Measurements from ENCODE around the gene SPEF2. TPM values are rescaled to one million over a fixed set of nuclear protein-coding genes. Genes with fewer than 3 reads are reported as not detected.
"Not testable (repeated sequence)": the region's sequence is repeated elsewhere in the genome, so short reads cannot be mapped to it uniquely, and the experiment has no call there.

SPEF2 gene
- polyA plus RNA-seq, 3 donors from 2014 or later: 2.2 to 5.1 (median 4.9) TPM

DNA sequence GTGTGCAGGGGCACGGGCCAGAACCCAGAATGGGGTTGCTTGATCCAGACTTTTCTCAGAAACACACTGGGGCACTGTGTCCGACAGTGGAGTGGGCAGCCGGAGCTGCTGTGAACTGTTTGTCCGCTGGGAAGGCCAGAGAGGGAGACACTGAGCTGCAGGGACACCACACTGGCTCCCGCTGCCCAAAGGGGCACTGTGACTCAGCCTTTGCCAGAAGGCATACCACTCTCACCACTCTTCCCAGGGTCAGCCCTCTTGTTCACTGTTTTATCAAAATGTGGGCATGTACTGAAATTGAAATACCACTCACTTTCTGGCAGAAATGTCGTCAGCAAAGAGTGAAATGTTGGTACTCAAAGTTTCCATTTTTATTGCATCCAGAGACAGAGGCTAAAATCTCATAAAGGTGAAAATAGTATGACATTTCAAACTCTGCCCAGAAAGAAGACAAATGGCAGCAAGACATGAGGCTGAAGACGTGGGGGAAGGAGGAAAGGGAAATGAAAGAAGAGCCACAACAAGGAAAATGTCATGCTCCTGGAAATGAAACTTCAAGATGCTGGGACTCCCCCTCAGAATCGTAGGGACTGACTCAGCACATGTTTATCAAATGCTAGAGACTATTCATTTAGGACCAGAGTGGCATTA is 234.5 kb downstream of the SPEF2 start:
- Mint-ChIP-seq H3K36me3 (no peaks in the 10 kb centered on the region), H3K9me3 (peaks cover 0 to 2% (median 0%) of the 10 kb centered on the region in 6 donors), H3K27me3 (ENCODE audit: low read depth in 3 of 3) (peaks cover 0 to 4% (median 0%) of the 10 kb centered on the region in 3 donors), H3K4me1 (peaks cover 29 to 44% of the 10 kb centered on the region in 2 donors), H3K4me3 (peak overlapping the region in 1 of 5 donors; percentile 28), H3K27ac (peak overlapping the region in 5 of 6 donors; percentile 1 to 94 (median 58))
- no peak for DNase-seq

DNA sequence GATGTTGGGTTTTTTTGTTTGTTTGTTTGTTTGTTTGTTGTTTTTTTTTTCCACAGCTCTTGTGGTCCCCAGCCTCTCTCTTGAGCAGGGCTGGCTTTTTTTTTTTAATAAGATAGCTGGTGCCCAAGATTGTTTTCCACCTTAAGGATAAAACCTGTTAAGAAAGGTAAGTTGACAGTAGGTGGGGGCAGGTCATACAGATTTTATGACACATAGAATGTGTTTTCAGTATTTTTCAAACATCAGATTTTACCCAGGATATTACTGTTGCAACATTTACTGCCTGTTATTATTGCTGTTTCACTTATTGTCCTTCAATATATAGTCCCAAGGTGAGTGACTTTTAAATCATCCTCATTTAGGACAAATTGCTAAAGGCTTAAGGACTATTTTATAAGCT is 235.1 kb downstream of the SPEF2 start:
- Mint-ChIP-seq H3K36me3 (no peaks in the 10 kb centered on the region), H3K9me3 (peaks cover 0 to 2% (median 0%) of the 10 kb centered on the region in 6 donors), H3K27me3 (ENCODE audit: low read depth in 3 of 3) (peaks cover 0 to 3% (median 0%) of the 10 kb centered on the region in 3 donors), H3K27ac (peak overlapping the region in 3 of 6 donors; percentile 67 to 94 (median 91)), H3K4me3 (peak overlapping the region in 1 of 5 donors; percentile 28), H3K4me1 (peaks cover 29 to 49% of the 10 kb centered on the region in 2 donors)
- DNase-seq: no peak

DNA sequence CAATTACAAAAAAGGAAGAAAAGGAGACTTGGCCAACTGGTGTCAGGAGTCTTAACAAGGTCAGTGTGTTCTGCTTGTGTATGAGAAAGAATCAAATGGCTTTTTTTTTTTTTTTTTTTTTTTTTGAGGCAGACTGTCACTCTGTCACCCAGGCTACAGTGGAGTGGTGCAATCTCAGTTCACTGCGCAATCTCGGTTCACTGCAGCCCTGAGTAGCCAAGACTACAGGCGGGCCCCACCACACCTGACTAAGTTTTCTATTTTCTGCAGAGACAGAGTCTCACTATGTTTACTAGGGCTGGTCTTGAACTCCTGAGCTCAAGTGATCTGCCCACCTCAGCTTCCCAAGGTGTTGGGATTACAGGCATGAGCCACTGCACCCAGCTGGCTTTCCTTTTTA is 236.0 kb downstream of the SPEF2 start:
- H3K27me3 Mint-ChIP-seq (ENCODE audit: low read depth in 3 of 3): peaks cover 0 to 3% (median 0%) of the 10 kb centered on the region in 3 donors
- peaks cover 29 to 50% of the 10 kb centered on the region in 2 donors for H3K4me1 Mint-ChIP-seq
- H3K36me3 Mint-ChIP-seq: no peaks in the 10 kb centered on the region
- H3K27ac Mint-ChIP-seq: peak overlapping the region; percentile 78 to 94 (median 86)
- H3K4me3 Mint-ChIP-seq: peak overlapping the region in 4 of 5 donors; percentile 54 to 64 (median 58)
- peak; percentile 14 to 34 (median 30) for DNase-seq
- peaks cover 0 to 2% (median 0%) of the 10 kb centered on the region in 6 donors for H3K9me3 Mint-ChIP-seq

DNA sequence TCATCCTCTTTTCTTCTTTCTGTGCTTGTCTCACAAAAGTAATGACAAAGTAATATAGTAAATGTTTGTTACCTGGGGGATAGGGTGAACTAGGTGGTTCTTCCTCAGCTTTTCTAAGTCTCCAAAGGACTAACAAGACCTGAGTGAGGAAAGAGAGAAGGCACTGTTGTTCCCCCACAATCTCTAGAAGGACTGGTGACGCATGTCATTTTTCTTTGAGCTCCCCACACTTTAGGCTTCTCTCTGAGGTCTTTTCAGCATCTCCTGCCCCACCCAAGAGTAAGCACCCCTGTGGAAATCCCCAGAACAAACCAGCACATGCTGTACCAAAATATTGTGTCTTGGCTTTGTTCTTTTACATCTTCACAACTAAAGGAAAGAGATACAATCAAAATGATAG is 236.6 kb downstream of the SPEF2 start:
- Mint-ChIP-seq H3K4me1 (peaks cover 29 to 50% of the 10 kb centered on the region in 2 donors), H3K27ac (peak overlapping the region; percentile 70 to 94 (median 86)), H3K36me3 (no peaks in the 10 kb centered on the region), H3K9me3 (peaks cover 0 to under 1% (median 0%) of the 10 kb centered on the region in 6 donors), H3K27me3 (ENCODE audit: low read depth in 3 of 3) (peaks cover 0 to 3% (median 0%) of the 10 kb centered on the region in 3 donors), H3K4me3 (peak overlapping the region; percentile 12 to 63 (median 46))
- DNase-seq: peak; percentile 57 to 66 (median 65)

DNA sequence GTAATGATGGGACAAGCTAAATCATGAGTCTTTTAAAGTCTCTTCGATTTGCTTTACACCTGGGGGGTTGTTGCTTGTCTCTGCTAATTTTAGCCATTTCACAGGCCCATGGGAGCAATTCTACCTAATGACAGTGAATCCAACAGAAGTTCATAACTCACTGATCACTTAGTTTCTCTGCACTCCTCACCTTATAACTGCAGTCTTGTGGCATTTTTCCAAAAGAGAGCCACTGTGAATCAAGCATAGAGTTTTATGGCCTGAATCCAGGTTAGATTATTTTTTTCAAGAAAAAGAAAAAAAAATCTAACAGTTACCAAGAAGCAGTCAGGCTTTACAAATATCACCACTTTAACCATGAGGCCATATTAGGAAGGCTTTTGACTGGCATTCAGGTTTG is 237.5 kb downstream of the SPEF2 start:
- peak overlapping the region in 1 of 5 donors; percentile 4 for H3K4me3 Mint-ChIP-seq
- H3K4me1 Mint-ChIP-seq: peaks cover 29 to 50% of the 10 kb centered on the region in 2 donors
- H3K9me3 Mint-ChIP-seq: no peaks in the 10 kb centered on the region
- peaks cover 0 to 3% (median 0%) of the 10 kb centered on the region in 3 donors for H3K27me3 Mint-ChIP-seq (ENCODE audit: low read depth in 3 of 3)
- no peak for DNase-seq
- H3K36me3 Mint-ChIP-seq: no peaks in the 10 kb centered on the region
- peak overlapping the region in 5 of 6 donors; percentile 70 to 94 (median 91) for H3K27ac Mint-ChIP-seq

DNA sequence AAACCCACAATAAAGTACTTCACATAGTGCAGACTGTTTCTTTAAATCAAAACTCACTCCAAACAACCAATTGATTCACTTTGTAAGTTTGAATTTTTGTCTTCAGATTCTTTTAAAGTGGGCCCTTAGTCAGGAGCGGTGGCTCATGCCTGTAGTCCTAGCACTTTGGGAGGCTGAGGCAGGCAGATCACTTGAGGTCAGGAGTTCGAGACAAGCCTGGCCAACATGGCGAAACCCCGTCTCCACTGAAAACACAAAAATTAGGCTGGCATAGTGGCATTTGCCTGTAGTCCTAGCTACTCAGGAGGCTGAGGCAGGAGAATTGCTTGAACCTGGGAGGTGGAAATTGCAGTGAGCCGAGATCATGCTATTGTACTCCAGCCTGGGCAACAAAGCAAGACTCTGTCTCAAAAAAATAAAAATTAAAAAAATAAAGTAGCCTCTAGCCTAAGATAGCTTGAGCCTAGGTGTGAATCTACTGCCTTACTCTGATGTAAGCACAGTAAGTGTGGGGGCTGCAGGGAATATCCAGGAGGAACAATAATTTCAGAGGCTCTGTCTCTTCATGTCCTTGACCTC is 238.6 kb downstream of the SPEF2 start:
- H3K9me3 Mint-ChIP-seq; H3K27me3 Mint-ChIP-seq (ENCODE audit: low read depth in 3 of 3); DNase-seq; H3K36me3 Mint-ChIP-seq: not testable (repeated sequence)
- H3K27ac Mint-ChIP-seq: peak overlapping the region; percentile 4 to 81 (median 72)
- peak overlapping the region; percentile 36 to 84 (median 64) for H3K4me3 Mint-ChIP-seq
- peaks cover 29 to 59% of the 10 kb centered on the region in 2 donors for H3K4me1 Mint-ChIP-seq

DNA sequence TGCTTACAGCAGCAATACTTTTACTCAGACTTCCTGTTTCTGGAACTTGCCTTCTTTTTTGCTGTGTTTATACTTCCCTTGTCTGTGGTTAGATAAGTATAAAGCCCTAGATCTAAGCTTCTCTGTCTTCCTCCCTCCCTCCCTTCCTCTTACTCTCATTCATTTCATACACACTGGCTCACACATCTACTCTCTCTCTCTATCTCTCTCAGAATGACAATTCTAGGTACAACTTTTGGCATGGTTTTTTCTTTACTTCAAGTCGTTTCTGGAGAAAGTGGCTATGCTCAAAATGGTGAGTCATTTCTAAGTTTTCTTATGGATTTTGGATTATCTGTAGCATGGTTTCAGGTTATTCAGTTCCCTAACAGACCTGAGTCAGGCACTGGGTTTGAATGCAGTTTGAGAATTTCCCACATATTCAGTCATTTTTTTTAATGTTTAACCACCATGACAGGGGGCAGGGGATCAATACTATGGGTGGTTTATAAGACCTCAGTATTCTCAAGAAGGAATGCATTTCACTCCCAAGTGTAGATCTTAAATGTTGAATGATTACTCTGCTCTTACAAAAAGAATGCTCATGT is 239.2 kb downstream of the SPEF2 start, which contains the start of gene IL7R:
TSS of gene IL7R (plus strand) at position 127 of the 587 bp plus-strand sequence. CDS start at position 214, 87 bp downstream.
- Mint-ChIP-seq H3K27ac (peak within 1 kb of the TSS; percentile 4 to 94 (median 83)), H3K9me3 (no peaks in the 10 kb centered on the region), H3K4me3 (peak within 1 kb of the TSS; percentile 36 to 84 (median 64)), H3K27me3 (ENCODE audit: low read depth in 3 of 3) (peaks cover 0 to 2% (median 2%) of the 10 kb centered on the region in 3 donors), H3K4me1 (peaks cover 29 to 65% of the 10 kb centered on the region in 2 donors), H3K36me3 (peaks cover 0 to 11% (median 7%) of the 10 kb centered on the region in 3 donors)
- peak; percentile 32 to 44 (median 43) for DNase-seq

DNA sequence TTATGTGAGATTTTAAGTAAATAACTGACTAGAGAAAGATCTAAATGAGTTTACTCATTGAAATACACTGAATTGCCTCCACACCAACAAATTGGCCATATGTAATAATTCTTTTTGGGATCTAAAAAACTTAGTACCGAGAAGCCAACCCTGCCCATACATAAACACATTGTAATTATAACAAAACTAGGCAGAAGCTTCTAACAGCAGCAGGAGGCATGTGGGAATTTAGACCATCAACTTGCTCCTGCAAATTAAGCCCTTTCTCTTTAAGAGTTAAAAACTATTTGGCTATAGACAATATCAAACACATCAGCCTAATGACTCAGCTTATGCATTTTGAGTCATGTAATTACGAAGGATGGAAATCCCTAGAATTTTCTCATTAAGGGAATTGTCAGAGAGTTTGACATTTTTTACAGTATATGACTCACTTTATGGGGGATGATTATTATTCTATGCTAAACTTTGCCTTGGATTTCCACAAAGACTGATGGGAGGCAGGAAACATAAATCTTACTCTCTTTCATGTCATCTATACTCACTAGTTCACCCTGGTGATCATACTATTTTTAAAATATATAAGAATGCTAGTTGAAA is 240.0 kb downstream of the SPEF2 start:
- Mint-ChIP-seq H3K4me3 (peak overlapping the region; percentile 36 to 84 (median 64)), H3K27ac (peak overlapping the region; percentile 4 to 82 (median 58)), H3K36me3 (peaks cover 0 to 16% (median 7%) of the 10 kb centered on the region in 3 donors), H3K9me3 (no peaks in the 10 kb centered on the region), H3K4me1 (peaks cover 29 to 73% of the 10 kb centered on the region in 2 donors), H3K27me3 (ENCODE audit: low read depth in 3 of 3) (peaks cover 0 to 2% (median 2%) of the 10 kb centered on the region in 3 donors)
- no peak for DNase-seq

DNA sequence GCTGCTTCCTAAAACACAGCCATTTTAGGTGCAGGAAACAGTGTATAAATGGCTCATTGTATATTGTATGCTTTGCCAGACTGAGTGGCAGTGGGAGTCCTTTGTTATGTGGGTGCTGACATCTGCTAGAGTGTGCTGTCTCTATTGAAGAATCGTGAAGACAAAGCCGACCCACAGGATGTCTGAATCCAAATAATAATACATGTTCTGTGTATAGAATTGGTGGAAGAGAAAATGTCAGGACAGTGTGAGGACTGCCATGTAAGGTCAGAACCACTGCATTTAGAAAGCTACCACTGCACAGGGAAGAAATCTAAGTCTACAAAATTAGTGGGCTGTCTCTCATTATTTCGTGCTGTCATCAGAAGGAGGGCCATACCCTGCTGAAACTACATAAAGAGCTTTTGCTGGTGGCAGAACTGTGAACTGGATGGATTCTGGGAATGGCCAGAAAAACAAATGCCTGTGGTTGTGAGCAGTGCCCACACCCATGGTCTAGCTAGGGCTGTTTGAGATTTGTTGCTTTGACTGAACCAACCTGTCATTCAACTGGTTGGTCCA is 241.5 kb downstream of the SPEF2 start:
- Mint-ChIP-seq H3K27me3 (ENCODE audit: low read depth in 3 of 3) (peaks cover 0 to 2% (median 2%) of the 10 kb centered on the region in 3 donors), H3K9me3 (no peaks in the 10 kb centered on the region), H3K4me3 (peak overlapping the region; percentile 36 to 70 (median 60)), H3K4me1 (peaks cover 23 to 66% of the 10 kb centered on the region in 2 donors), H3K36me3 (peaks cover 0 to 22% (median 7%) of the 10 kb centered on the region in 3 donors), H3K27ac (peak overlapping the region in 5 of 6 donors; percentile 0 to 68 (median 48))
- peak in 1 of 3 donors; percentile 19 for DNase-seq

DNA sequence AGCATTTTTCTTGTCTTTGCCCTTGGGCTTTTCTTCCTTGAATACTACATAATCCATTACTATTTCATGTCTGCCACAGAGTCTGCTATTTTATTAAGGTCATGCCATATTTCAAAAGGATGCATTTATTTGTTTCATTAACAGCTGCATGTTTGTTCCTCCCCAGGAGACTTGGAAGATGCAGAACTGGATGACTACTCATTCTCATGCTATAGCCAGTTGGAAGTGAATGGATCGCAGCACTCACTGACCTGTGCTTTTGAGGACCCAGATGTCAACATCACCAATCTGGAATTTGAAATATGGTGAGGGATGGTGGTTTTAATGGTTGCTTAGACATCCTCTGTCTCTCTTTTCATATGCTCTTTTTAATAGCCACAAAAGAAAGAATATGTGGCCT is 243.0 kb downstream of the SPEF2 start:
- DNase-seq: no peak
- Mint-ChIP-seq H3K27me3 (ENCODE audit: low read depth in 3 of 3) (peaks cover 0 to 2% (median 0%) of the 10 kb centered on the region in 3 donors), H3K9me3 (peaks cover 0 to 2% (median 0%) of the 10 kb centered on the region in 6 donors), H3K4me1 (peaks cover 16 to 51% of the 10 kb centered on the region in 2 donors), H3K36me3 (peaks cover 0 to 31% (median 7%) of the 10 kb centered on the region in 3 donors), H3K27ac (peak overlapping the region in 1 of 6 donors; percentile 43), H3K4me3 (peak overlapping the region in 4 of 5 donors; percentile 2 to 70 (median 34))

DNA sequence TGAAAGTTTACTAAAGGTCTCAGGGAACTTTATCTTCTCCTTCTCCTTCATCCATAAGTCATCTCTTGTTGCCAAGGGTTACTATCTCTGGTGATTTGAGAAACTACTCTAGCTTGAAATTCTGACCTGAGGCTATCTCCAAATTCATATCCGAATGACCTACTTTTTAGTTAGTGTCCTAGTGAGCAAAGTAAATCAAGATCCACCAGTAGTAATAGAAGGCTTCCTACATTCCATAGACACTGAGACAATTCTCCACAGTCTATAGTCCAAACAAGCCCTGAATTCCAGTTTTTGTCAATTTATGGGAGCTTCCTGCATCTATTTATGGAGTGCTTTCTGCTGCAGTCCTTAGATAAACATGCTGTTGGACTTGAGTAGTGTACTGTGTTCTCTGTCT is 244.1 kb downstream of the SPEF2 start:
- peaks cover 0 to 2% (median 0%) of the 10 kb centered on the region in 3 donors for H3K27me3 Mint-ChIP-seq (ENCODE audit: low read depth in 3 of 3)
- H3K9me3 Mint-ChIP-seq: peaks cover 0 to 2% (median 0%) of the 10 kb centered on the region in 6 donors
- peak overlapping the region in 4 of 6 donors; percentile 12 to 64 (median 54) for H3K27ac Mint-ChIP-seq
- H3K36me3 Mint-ChIP-seq: peaks cover 0 to 31% (median 7%) of the 10 kb centered on the region in 3 donors
- peak overlapping the region in 2 of 5 donors; percentile 51 to 58 for H3K4me3 Mint-ChIP-seq
- peaks cover 9 to 40% of the 10 kb centered on the region in 2 donors for H3K4me1 Mint-ChIP-seq
- no peak for DNase-seq

DNA sequence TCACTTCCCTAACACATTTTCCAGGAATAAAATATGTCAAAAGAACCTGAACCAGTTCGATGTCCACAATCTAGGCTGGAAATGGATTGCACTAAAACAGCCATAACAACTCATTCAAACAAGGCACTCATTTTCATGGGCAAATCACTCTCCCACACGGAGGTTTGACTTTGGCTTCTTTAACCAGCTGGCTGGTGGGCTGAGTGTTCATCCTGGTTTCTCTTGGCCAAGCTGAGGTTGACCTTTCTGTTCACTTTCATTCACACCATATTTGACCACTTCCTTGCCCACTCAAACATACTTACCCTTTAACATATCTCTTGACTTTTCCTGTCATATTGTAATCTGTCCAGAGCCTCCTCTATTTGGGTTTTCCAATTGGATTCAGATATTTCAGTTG is 244.5 kb downstream of the SPEF2 start:
- peaks cover 0 to 2% (median 0%) of the 10 kb centered on the region in 6 donors for H3K9me3 Mint-ChIP-seq
- peak overlapping the region in 4 of 6 donors; percentile 12 to 64 (median 54) for H3K27ac Mint-ChIP-seq
- DNase-seq: peak in 2 of 3 donors; percentile 8 to 26
- peaks cover 0 to 2% (median 0%) of the 10 kb centered on the region in 3 donors for H3K27me3 Mint-ChIP-seq (ENCODE audit: low read depth in 3 of 3)
- peaks cover 5 to 36% of the 10 kb centered on the region in 2 donors for H3K4me1 Mint-ChIP-seq
- peaks cover 0 to 31% (median 7%) of the 10 kb centered on the region in 3 donors for H3K36me3 Mint-ChIP-seq
- H3K4me3 Mint-ChIP-seq: peak overlapping the region in 3 of 5 donors; percentile 22 to 58 (median 51)

Data from immature natural killer cell (primary cell).